Choroid plexus epithelial cell (primary cell): ENCODE data around the gene SLC9A8.

Experiments
- DNase-seq: peaks from one replicate; pipeline ENCODE4 v3.0.0-alpha.2; 2010; ENCODE audit warnings: low read depth
- H3K4me3 ChIP-seq: 2 replicates; pipeline ENCODE4 v1.5.1; 2011; ENCODE audit warnings: low read depth, mild to moderate bottlenecking, control low read depth, low read length, moderate library complexity
- CTCF ChIP-seq: conservative IDR thresholded peaks from 2 replicates; pipeline ENCODE4 v1.5.1; 2011; ENCODE audit warnings: low read depth, mild to moderate bottlenecking, control low read depth, inconsistent platforms, low read length, moderate library complexity

SLC9A8 gene

GRCh38 chr20:49790077-49790798 is 22.4 kb upstream of the SLC9A8 start:
- peak; percentile 87 for DNase-seq
- no peak overlapping the region for H3K4me3 ChIP-seq
- no peak for TF ChIP-seq CTCF

- DNase-seq: no peak
- TF ChIP-seq CTCF: no peak
- no peak overlapping the region for H3K4me3 ChIP-seq
Observed at GRCh38 chr20:49791165-49791564, 21.5 kb upstream of the SLC9A8 start.

GRCh38 chr20:49792006-49792405 is 20.6 kb upstream of the SLC9A8 start:
- no peak for TF ChIP-seq CTCF
- H3K4me3 ChIP-seq: no peak overlapping the region
- DNase-seq: peak; percentile 29

GRCh38 chr20:49792611-49793010 is 20.0 kb upstream of the SLC9A8 start:
- DNase-seq: no peak
- no peak overlapping the region for H3K4me3 ChIP-seq
- TF ChIP-seq CTCF: no peak

GRCh38 chr20:49794336-49795134 is 18.1 kb upstream of the SLC9A8 start:
- no peak for DNase-seq
- no peak for TF ChIP-seq CTCF
- H3K4me3 ChIP-seq: no peak overlapping the region

GRCh38 chr20:49795135-49795424 is 17.5 kb upstream of the SLC9A8 start:
- no peak overlapping the region for H3K4me3 ChIP-seq
- TF ChIP-seq CTCF: no peak
- no peak for DNase-seq
